K562 (cell line): ENCODE results near the gene HSD17B1. TPM values are rescaled to one million over a fixed set of nuclear protein-coding genes. Genes with fewer than 3 reads are reported as not detected.

Experiments used
- E2F3 ChIP-seq: fragments of 250-450 bp; sonication (Bioruptor Pico); IDR thresholded peaks from 2 replicates; pipeline ENCODE4 v1.4.0; 2020; ENCODE audit warnings: mild to moderate bottlenecking
- EZH2 ChIP-seq: IDR thresholded peaks from 2 replicates; pipeline ENCODE4 v1.6.1; 2012; ENCODE audit warnings: low read depth, mild to moderate bottlenecking, inconsistent platforms, low read length, borderline replicate concordance
- FOXJ2 ChIP-seq: fragments of 200-800 bp; sonication (Bioruptor generic); IDR thresholded peaks from 2 replicates; pipeline ENCODE4 v1.6.1; 2016; ENCODE audit warnings: missing genetic modification characterization, missing compliant biosample characterization
- HDAC6 ChIP-seq: IDR thresholded peaks from 2 replicates; pipeline ENCODE4 v1.6.1; 2012; ENCODE audit warnings: low read depth, mild to moderate bottlenecking, control low read depth, inconsistent platforms, low read length, moderate library complexity
- HNRNPUL1 ChIP-seq: fragments of 200-400 bp; formaldehyde crosslinking; IDR thresholded peaks from 2 replicates; pipeline ENCODE4 v1.6.1; 2017; ENCODE audit warnings: low read length
- POLR2H ChIP-seq: IDR thresholded peaks from 2 replicates; pipeline ENCODE4 v1.6.1; 2016; ENCODE audit warnings: missing genetic modification characterization, low read depth, mild to moderate bottlenecking, control low read depth, missing compliant biosample characterization, moderate library complexity
- TFAM ChIP-seq: fragments of 250-450 bp; sonication (Bioruptor Pico); conservative IDR thresholded peaks from 2 replicates; pipeline ENCODE4 v1.5.0; 2021; ENCODE audit warnings: mild to moderate bottlenecking, moderate library complexity
- polyA plus RNA-seq, 8 experiments: library from polyadenylated mRNA; depleted of rRNA in 4 of 8; stranded (reverse) in 5 of 8; unstranded in 3 of 8; fragments of >200 nt; fragmentation: Nextera tagmentation in 2 of 8; fragmentation: Illumina TruSeq in 1 of 8; extraction: Ambion mirVana in 2 of 8; extraction: Trizol in 1 of 8; gene quantifications; 2 replicates each; pipeline versions ENCODE4 v1.2.1 to v1.2.3, GENCODE V29; 2011 to 2014; ENCODE audit warnings: inconsistent platforms in 1 of 8, missing spikeins in 1 of 8
- total RNA-seq, 7 experiments: library from RNA; depleted of rRNA in 6 of 7; stranded (reverse); fragments of >200 nt in 6 of 7; fragmentation: Illumina TruSeq in 2 of 7; extraction: Trizol in 2 of 7; gene quantifications; 2 replicates each; pipeline versions ENCODE4 v1.2.1 to v1.2.3, GENCODE V29; 2011 to 2021; ENCODE audit warnings: low replicate concordance in 1 of 7
- TF ChIP-seq, protein P1 (sequence below): fragments of 450-650 bp; IDR thresholded peaks from 2 replicates; pipeline ENCODE4 v1.6.1; 2016
- TF ChIP-seq, protein P2 (sequence below), 2 experiments: fragments of 450-650 bp in 1 of 2; IDR thresholded peaks; 2 replicates each; pipeline ENCODE4 v1.6.1; 2011 to 2017; ENCODE audit warnings: low read depth in 2 of 2, antibody characterized with exemption in 1 of 2, borderline replicate concordance in 1 of 2, low read length in 1 of 2, mild to moderate bottlenecking in 1 of 2, mixed read lengths in 1 of 2; ENCODE audit not compliant: control insufficient read depth in 1 of 2
- TF ChIP-seq, protein P3 (sequence below), 2 experiments: fragments of 450-650 bp; conservative IDR thresholded peaks; 2 replicates each; pipeline ENCODE4 v1.6.1; 2017; ENCODE audit warnings: mild to moderate bottlenecking in 2 of 2, moderate library complexity in 2 of 2
- TF ChIP-seq, protein P4 (sequence below): sonication (generic); formaldehyde crosslinking; IDR thresholded peaks from 2 replicates; pipeline ENCODE4 v1.8.0; 2022; ENCODE audit warnings: mild to moderate bottlenecking, missing genetic modification reagents
- TF ChIP-seq, protein P5 (sequence below): fragments of 450-650 bp; IDR thresholded peaks from 2 replicates; pipeline ENCODE4 v1.6.1; 2016; ENCODE audit warnings: low read depth, mild to moderate bottlenecking, moderate library complexity

HSD17B1 gene
- total and polyA plus RNA-seq, 9 of the 15 experiments (the other 6 are each of a cell fraction or from before 2014, with no cell fraction given) = 0.55 to 21.1 (median 3.6) TPM

DNA sequence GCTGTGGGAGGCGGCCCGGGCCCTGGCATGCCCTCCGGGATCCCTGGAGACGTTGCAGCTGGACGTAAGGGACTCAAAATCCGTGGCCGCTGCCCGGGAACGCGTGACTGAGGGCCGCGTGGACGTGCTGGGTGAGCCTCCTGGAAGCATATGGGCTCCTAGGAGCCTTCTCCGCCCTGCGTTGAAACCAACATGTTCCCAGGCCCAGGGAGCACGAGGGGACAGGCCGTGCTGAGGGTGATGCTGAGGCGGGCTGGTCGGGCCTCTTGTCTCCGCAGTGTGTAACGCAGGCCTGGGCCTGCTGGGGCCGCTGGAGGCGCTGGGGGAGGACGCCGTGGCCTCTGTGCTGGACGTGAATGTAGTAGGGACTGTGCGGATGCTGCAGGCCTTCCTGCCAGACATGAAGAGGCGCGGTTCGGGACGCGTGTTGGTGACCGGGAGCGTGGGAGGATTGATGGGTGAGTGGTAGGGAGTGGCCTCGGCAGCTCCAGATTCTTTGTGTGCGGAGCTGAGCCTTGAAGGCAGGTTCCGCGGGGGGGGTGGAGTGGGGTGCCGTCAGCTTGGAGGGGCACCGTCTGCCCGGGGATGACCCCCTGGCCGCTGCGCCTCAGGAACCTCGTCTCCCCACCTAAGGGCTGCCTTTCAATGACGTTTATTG is 567 bp downstream of the HSD17B1 start (continued):
- TF ChIP-seq, protein P1, sequence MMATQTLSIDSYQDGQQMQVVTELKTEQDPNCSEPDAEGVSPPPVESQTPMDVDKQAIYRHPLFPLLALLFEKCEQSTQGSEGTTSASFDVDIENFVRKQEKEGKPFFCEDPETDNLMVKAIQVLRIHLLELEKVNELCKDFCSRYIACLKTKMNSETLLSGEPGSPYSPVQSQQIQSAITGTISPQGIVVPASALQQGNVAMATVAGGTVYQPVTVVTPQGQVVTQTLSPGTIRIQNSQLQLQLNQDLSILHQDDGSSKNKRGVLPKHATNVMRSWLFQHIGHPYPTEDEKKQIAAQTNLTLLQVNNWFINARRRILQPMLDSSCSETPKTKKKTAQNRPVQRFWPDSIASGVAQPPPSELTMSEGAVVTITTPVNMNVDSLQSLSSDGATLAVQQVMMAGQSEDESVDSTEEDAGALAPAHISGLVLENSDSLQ = peak; percentile 85
- TF ChIP-seq, protein P2, sequence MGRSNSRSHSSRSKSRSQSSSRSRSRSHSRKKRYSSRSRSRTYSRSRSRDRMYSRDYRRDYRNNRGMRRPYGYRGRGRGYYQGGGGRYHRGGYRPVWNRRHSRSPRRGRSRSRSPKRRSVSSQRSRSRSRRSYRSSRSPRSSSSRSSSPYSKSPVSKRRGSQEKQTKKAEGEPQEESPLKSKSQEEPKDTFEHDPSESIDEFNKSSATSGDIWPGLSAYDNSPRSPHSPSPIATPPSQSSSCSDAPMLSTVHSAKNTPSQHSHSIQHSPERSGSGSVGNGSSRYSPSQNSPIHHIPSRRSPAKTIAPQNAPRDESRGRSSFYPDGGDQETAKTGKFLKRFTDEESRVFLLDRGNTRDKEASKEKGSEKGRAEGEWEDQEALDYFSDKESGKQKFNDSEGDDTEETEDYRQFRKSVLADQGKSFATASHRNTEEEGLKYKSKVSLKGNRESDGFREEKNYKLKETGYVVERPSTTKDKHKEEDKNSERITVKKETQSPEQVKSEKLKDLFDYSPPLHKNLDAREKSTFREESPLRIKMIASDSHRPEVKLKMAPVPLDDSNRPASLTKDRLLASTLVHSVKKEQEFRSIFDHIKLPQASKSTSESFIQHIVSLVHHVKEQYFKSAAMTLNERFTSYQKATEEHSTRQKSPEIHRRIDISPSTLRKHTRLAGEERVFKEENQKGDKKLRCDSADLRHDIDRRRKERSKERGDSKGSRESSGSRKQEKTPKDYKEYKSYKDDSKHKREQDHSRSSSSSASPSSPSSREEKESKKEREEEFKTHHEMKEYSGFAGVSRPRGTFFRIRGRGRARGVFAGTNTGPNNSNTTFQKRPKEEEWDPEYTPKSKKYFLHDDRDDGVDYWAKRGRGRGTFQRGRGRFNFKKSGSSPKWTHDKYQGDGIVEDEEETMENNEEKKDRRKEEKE (IDR thresholded peaks at IDR 0.05; ENCODE audit: borderline replicate concordance in 1 of 2, control insufficient read depth in 1 of 2, low read depth in 2 of 2, low read length in 1 of 2) = no peak
- TF ChIP-seq, protein P3, sequence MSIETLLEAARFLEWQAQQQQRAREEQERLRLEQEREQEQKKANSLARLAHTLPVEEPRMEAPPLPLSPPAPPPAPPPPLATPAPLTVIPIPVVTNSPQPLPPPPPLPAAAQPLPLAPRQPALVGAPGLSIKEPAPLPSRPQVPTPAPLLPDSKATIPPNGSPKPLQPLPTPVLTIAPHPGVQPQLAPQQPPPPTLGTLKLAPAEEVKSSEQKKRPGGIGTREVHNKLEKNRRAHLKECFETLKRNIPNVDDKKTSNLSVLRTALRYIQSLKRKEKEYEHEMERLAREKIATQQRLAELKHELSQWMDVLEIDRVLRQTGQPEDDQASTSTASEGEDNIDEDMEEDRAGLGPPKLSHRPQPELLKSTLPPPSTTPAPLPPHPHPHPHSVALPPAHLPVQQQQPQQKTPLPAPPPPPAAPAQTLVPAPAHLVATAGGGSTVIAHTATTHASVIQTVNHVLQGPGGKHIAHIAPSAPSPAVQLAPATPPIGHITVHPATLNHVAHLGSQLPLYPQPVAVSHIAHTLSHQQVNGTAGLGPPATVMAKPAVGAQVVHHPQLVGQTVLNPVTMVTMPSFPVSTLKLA (conservative IDR thresholded peaks at IDR 0.05) = peak in 1 of 2 experiments; percentile 86; a peak in 3 of 4 replicates
- no peak for TF ChIP-seq E2F3 (CRISPR knock-in tag)
- TF ChIP-seq POLR2H (tag) = no peak
- no peak for TF ChIP-seq HDAC6
- TF ChIP-seq TFAM (CRISPR knock-in tag) = no peak
- no peak for TF ChIP-seq FOXJ2 (tag)
- TF ChIP-seq, protein P4, sequence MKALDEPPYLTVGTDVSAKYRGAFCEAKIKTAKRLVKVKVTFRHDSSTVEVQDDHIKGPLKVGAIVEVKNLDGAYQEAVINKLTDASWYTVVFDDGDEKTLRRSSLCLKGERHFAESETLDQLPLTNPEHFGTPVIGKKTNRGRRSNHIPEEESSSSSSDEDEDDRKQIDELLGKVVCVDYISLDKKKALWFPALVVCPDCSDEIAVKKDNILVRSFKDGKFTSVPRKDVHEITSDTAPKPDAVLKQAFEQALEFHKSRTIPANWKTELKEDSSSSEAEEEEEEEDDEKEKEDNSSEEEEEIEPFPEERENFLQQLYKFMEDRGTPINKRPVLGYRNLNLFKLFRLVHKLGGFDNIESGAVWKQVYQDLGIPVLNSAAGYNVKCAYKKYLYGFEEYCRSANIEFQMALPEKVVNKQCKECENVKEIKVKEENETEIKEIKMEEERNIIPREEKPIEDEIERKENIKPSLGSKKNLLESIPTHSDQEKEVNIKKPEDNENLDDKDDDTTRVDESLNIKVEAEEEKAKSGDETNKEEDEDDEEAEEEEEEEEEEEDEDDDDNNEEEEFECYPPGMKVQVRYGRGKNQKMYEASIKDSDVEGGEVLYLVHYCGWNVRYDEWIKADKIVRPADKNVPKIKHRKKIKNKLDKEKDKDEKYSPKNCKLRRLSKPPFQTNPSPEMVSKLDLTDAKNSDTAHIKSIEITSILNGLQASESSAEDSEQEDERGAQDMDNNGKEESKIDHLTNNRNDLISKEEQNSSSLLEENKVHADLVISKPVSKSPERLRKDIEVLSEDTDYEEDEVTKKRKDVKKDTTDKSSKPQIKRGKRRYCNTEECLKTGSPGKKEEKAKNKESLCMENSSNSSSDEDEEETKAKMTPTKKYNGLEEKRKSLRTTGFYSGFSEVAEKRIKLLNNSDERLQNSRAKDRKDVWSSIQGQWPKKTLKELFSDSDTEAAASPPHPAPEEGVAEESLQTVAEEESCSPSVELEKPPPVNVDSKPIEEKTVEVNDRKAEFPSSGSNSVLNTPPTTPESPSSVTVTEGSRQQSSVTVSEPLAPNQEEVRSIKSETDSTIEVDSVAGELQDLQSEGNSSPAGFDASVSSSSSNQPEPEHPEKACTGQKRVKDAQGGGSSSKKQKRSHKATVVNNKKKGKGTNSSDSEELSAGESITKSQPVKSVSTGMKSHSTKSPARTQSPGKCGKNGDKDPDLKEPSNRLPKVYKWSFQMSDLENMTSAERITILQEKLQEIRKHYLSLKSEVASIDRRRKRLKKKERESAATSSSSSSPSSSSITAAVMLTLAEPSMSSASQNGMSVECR (CRISPR knock-in tag) = peak; percentile 83
- TF ChIP-seq, protein P5, sequence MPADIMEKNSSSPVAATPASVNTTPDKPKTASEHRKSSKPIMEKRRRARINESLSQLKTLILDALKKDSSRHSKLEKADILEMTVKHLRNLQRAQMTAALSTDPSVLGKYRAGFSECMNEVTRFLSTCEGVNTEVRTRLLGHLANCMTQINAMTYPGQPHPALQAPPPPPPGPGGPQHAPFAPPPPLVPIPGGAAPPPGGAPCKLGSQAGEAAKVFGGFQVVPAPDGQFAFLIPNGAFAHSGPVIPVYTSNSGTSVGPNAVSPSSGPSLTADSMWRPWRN = no peak; the same call in 1 of the 2 replicates
- TF ChIP-seq EZH2 = no peak
- no peak for TF ChIP-seq HNRNPUL1
